Measurements from ENCODE around the gene GLRA2. TPM values are rescaled to one million over a fixed set of nuclear protein-coding genes. Genes with fewer than 3 reads are reported as not detected.

Gene GLRA2
- total RNA-seq, 4 donors from 2014 or later, result not detected

DNA sequence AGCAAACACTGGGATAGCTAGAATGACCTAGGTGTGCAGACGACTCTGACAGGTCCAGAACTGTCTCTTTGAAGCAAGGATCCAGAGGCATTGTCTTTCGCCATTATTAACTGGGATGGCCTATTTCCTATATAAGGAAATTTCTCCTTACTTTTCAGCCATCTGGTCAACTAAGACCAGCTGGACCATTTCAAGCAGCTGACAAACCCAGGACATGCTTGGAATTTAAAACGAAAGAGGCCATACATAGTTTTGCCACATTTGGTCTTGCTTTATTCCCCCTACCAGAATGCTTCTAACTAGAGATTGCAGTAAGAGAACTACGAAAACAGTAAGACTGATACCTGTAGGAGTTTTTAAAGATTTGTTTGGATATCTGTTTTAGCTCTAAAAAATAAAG, 87.0 kb downstream of the GLRA2 start:
- no peak overlapping the region for H3K4me3 ChIP-seq
- WGBS, result 68% methylated on average over 4 of the region's 4 CpGs
- H3K9me3 ChIP-seq, result no peaks in the 10 kb centered on the region
- H3K27ac ChIP-seq, result no peak overlapping the region
- no peaks in the 10 kb centered on the region for H3K4me1 ChIP-seq
- no peaks in the 10 kb centered on the region for H3K36me3 ChIP-seq
- TF ChIP-seq, protein P1, sequence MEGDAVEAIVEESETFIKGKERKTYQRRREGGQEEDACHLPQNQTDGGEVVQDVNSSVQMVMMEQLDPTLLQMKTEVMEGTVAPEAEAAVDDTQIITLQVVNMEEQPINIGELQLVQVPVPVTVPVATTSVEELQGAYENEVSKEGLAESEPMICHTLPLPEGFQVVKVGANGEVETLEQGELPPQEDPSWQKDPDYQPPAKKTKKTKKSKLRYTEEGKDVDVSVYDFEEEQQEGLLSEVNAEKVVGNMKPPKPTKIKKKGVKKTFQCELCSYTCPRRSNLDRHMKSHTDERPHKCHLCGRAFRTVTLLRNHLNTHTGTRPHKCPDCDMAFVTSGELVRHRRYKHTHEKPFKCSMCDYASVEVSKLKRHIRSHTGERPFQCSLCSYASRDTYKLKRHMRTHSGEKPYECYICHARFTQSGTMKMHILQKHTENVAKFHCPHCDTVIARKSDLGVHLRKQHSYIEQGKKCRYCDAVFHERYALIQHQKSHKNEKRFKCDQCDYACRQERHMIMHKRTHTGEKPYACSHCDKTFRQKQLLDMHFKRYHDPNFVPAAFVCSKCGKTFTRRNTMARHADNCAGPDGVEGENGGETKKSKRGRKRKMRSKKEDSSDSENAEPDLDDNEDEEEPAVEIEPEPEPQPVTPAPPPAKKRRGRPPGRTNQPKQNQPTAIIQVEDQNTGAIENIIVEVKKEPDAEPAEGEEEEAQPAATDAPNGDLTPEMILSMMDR (IDR thresholded peaks at IDR 0.05), result no peak
- no peak for TF ChIP-seq POLR2A (IDR thresholded peaks at IDR 0.05)
- no peak for TF ChIP-seq EP300 (IDR thresholded peaks at IDR 0.05)
- DNase-seq (ENCODE audit: low spot score in 2 of 2), result no peak
- no peaks in the 10 kb centered on the region for H3K27me3 ChIP-seq

DNA sequence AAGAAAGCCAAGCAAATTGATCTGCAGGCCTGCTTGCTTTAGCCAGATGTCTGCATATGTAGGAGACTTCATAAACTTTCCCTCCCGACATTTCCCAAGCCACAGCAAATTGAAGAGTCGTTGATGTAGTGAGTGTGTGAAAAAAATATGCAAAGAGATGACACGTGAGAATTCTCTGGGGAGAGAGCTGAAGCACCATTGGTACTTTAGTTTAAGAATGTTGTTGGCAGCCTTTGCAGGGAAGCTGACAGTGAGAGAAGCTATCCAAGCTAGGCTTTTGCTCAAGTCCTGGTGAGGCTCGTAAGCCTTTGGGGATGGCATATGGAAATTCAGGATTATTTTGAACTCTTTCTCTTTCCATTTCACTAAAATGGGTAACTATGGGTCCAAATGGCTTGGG, 87.5 kb downstream of the GLRA2 start:
- H3K9me3 ChIP-seq, result no peaks in the 10 kb centered on the region
- no peaks in the 10 kb centered on the region for H3K27me3 ChIP-seq
- no peaks in the 10 kb centered on the region for H3K36me3 ChIP-seq
- no peak overlapping the region for H3K4me3 ChIP-seq
- H3K27ac ChIP-seq, result no peak overlapping the region
- TF ChIP-seq, protein P1 (IDR thresholded peaks at IDR 0.05), result no peak
- no peak for TF ChIP-seq EP300 (IDR thresholded peaks at IDR 0.05)
- no peak for TF ChIP-seq POLR2A (IDR thresholded peaks at IDR 0.05)
- TF ChIP-seq POLR2AphosphoS5 (IDR thresholded peaks at IDR 0.05), result no peak
- no peaks in the 10 kb centered on the region for H3K4me1 ChIP-seq
- WGBS, result 52% methylated on average over 4 of the region's 4 CpGs
- no peak for DNase-seq (ENCODE audit: low spot score in 2 of 2)

DNA sequence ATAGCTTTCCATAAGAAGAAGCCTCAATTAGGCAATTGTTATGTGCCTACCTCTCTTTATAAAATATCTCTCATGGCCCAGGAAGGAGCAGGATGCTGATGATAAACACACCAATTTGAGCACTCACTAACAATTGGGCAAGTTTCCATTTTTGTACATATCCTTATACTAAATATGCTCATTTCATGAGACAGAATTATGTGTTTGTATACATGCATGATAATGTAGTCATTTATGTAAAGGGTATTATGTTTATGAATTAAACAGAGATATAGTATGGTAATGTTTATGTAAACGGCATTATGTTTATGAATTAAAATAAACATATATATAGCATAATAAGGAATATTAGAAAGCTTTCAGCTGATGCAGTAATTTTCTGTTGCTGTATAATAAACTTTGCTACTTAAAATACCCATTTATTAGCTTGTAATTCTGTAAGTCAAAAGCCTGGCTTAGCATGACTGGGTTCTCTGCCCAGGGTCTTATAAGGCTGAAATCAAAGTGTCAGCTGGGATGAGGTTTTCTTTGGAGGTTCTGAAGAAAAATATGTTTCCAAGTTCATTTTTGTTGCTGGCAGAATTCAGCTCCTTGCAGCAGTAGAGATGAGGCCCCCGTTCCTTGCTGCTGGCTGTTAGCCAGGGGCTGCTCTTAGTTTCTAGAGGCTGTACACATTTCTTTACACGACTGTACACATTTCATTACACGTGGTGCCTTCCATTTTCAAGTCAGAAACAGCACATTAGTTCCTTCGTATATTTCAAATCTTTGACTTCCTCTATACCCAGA, 89.0 kb downstream of the GLRA2 start:
- no peaks in the 10 kb centered on the region for H3K9me3 ChIP-seq
- H3K27ac ChIP-seq, result no peak overlapping the region
- WGBS, result 20% methylated on average over 5 of the region's 5 CpGs
- no peaks in the 10 kb centered on the region for H3K4me1 ChIP-seq
- H3K36me3 ChIP-seq, result no peaks in the 10 kb centered on the region
- H3K4me3 ChIP-seq, result no peak overlapping the region
- TF ChIP-seq, protein P1 (IDR thresholded peaks at IDR 0.05), result no peak
- TF ChIP-seq EP300 (IDR thresholded peaks at IDR 0.05) (no peak), POLR2AphosphoS5 (IDR thresholded peaks at IDR 0.05) (no peak), POLR2A (IDR thresholded peaks at IDR 0.05) (no peak)
- no peaks in the 10 kb centered on the region for H3K27me3 ChIP-seq
- no peak for DNase-seq (ENCODE audit: low spot score in 2 of 2)

DNA sequence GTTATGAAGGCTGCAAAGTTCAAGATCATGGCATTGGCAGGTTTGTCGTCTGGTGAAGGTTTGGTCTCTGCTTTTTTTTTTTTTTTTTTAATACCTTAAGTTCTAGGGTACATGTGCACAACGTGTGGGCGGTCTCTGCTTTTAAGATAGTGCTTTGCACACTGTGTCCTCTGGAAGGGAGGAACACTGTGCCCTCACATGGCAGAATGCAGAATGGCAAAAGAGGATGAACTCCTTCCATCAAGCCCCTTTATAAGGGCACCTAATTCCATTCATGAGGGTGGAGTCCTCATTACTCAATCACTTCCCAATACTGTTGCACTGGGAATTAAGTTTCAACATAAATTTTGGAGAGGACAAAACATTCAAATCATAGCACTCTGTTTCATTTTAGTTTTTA, 101.4 kb downstream of the GLRA2 start:
- Histone ChIP-seq H3K27me3 (no peaks in the 10 kb centered on the region), H3K4me3 (no peak overlapping the region), H3K36me3 (no peaks in the 10 kb centered on the region), H3K4me1 (no peaks in the 10 kb centered on the region), H3K27ac (no peak overlapping the region), H3K9me3 (no peaks in the 10 kb centered on the region)
- TF ChIP-seq POLR2A (IDR thresholded peaks at IDR 0.05), result no peak
- TF ChIP-seq POLR2AphosphoS5 (IDR thresholded peaks at IDR 0.05), result no peak
- TF ChIP-seq EP300 (IDR thresholded peaks at IDR 0.05), result no peak
- TF ChIP-seq, protein P1 (IDR thresholded peaks at IDR 0.05), result no peak
- no peak for DNase-seq (ENCODE audit: low spot score in 2 of 2)
- WGBS, result 49% methylated on average over 3 of the region's 3 CpGs

DNA sequence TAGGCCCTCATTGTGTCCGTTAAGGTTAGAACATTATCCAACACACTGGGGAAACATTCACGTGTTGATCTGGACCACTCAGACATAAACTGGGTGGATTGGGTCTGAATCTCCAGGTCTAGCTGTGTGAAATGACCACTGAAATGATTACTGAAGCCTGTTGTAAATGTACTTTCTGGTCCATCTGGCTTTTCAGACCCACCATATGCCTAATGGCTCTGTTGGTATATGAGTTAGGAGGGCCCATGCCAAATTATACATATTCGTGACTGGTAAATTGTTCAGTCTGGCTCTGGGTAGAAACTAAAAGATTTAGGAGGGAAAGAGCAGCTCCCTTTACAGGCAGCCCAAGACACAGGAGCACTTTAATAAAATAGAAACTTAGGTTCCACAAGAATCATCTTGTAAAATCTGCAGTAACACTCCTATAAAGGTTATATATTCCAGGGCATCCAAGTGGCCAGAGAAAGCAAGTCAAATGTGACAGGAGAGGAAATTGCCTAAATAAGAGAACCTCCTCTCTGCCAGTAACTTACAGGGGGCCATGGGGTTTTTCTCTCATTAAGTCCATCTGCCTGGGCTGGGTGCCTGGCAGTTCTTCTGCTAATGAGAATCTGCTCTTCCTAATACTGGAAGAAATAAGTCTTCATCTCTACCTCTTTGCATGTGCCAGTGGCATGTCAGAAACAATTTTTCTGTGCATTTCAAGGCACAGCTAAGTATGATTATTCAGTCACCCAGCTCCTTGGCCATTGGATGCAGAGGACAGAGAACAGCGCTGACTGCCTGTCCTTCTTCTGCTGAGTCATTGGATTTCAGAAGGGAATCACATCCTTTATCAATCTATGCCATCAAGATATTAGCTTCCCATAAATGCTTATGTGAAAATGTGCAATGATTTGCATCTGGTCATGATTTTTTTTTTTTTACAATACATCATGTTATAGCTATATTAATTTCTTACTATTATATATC, 112.6 kb downstream of the GLRA2 start:
- no peaks in the 10 kb centered on the region for H3K27me3 ChIP-seq
- WGBS, result 63% methylated on average over 4 of the region's 4 CpGs
- H3K4me3 ChIP-seq, result no peak overlapping the region
- TF ChIP-seq POLR2AphosphoS5 (IDR thresholded peaks at IDR 0.05), result no peak
- TF ChIP-seq EP300 (IDR thresholded peaks at IDR 0.05), result no peak
- no peaks in the 10 kb centered on the region for H3K9me3 ChIP-seq
- DNase-seq (ENCODE audit: low spot score in 2 of 2), result no peak
- no peak overlapping the region for H3K27ac ChIP-seq
- H3K36me3 ChIP-seq, result no peaks in the 10 kb centered on the region
- no peaks in the 10 kb centered on the region for H3K4me1 ChIP-seq

Data from suprapubic skin (tissue), 4 donors.